HG03469 (cell line): ENCODE results near the gene CBX8.

Experiments
- ATAC-seq: cut with Tn5 transposase; IDR thresholded peaks from one replicate; pipeline ENCODE4 v1.9.1; 2021; ENCODE audit warnings: mild to moderate bottlenecking, moderate library complexity, moderate number of reproducible peaks; ENCODE audit not compliant: unreplicated experiment

CBX8 gene

GRCh38 chr17:79808763-79809529 is 12.1 kb upstream of the CBX8 start:
- ATAC-seq = no peak

- ATAC-seq = no peak
Observed at GRCh38 chr17:79806863-79807720, 10.2 kb upstream of the CBX8 start.

- ATAC-seq = no peak
Observed at GRCh38 chr17:79806446-79806760, 9.5 kb upstream of the CBX8 start.

- ATAC-seq = no peak
Observed at GRCh38 chr17:79804856-79805696, 8.2 kb upstream of the CBX8 start.

- ATAC-seq = no peak
Observed at GRCh38 chr17:79803997-79804855, 7.3 kb upstream of the CBX8 start.

GRCh38 chr17:79803421-79803996 is 6.6 kb upstream of the CBX8 start:
- ATAC-seq = no peak

DNA sequence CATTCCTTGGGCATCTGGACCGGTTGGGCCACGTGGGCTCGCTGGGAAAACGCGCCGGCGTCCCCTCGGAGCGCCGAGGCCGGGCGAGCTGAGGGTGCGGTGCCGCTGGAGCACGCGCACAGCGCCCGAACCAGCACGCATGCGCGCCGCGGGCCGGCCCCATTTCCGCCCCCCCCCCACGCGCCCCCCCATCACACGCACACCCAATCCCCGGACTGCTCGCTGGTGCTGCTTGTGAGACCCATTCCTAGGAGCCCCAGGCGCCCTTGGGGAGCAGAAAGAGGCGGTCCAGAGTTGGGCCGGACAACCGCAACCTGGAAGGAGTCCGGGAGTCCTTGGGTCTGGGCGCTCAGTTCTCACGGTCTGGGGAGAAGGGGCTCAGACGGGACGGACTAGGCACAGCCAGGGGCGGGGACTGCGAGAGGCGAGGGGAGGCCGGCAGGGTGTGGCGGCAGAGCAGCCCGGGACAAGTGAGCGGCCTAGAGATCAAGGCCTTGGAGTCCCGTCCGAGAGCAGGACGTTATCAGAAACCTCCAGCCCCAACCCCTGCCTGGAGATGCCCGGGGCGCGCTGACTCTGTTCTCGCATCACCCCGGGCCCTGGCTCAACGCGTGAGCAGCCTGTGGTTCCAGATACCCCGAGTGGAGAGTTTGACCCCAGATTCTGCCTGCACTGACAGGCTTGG is 6.0 kb upstream of the CBX8 start:
- no peak for ATAC-seq

DNA sequence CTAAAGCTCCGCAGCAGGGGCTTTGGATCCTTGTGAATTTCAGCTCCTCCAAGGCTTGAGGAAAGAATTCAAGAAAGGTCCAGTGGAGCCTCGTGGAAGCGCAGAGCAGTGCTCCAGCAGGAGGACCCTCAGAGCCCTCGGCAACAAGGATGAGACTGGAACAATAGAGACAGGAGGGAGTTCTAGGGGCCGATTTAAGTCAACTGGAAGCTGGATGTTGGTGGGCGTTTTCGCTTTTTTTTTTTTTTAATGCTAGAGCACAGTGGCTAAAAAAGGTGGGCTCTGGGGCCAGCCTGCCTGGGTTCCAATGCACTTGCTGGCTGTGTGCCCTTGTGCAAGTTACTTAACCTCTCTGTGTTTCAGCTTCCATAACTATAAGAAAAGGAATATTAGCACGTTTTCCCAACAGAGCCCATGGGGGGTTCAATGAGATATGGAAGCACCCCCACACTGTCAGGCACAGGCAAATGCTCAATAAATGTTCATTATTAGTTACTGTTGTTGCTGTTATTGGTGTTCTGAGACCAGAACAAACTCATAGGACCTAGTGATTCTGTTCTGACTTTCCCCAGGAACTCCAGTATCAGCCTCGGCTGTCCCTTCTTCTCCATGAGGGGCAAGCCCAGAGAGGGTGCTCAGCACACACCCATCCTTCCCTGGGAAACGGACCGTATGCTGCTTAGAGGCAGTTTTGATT is 5.3 kb upstream of the CBX8 start:
- ATAC-seq = no peak

GRCh38 chr17:79801156-79802038 is 4.5 kb upstream of the CBX8 start:
- ATAC-seq = no peak

DNA sequence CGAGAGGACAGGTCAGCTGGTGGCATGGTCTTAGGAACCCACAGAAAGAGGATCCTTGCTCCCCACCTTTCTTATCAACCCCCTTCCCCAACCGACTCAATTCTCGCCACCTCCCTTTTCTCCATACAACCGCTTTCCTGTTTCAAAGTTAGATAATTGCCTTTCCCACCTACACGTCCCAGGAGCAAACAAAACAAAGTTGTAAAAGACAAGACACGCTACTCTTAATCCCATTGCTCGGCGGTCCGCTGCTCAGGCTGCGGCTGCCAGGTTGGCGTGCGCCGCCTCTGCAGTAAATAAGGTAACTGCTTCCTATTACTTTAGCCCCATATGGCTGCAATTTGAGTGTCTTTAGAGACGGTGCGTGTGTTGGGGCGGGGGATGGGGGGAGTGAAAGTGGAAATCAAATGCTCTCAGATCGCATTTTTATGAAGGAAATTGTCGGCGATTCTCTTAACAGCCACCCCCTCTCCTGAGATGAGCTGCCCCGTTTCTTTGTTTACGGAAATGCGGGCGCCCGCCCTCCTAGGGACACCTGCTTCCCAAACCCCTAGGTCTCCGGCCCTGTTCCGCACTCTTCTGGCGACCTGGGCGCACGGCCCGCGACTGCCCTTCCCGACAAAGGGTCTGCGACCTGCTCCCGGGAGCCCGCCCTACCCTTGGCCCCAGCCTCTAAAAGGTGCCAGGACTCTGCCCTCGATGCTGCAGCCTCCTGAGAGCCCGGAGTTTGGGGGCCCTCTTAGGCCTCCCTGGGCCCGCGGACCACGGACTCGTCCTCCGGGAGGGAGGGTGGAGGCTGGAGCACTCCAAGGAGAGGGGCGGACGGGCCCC is 3.7 kb upstream of the CBX8 start:
- no peak for ATAC-seq

GRCh38 chr17:79799538-79800324 is 2.9 kb upstream of the CBX8 start:
- ATAC-seq = no peak

- no peak for ATAC-seq
Observed at GRCh38 chr17:79799174-79799537, 2.3 kb upstream of the CBX8 start.

GRCh38 chr17:79798299-79799173 is 1.7 kb upstream of the CBX8 start:
- no peak for ATAC-seq

- no peak for ATAC-seq
Observed at GRCh38 chr17:79797492-79798298, 818 bp upstream of the CBX8 start.

- no peak for ATAC-seq
Observed at GRCh38 chr17:79796444-79796762, 474 bp downstream of the CBX8 start.
